Esophagus squamous epithelium (tissue), 4 donors: ENCODE results near the gene JARID2.

Source experiments
- CTCF ChIP-seq, 6 experiments: fragments of 450-650 bp in 4 of 6; fragments of 200-600 bp in 2 of 6; sonication (generic) in 2 of 6; IDR thresholded peaks; one replicate each; pipeline ENCODE4 v1.5.1; 2016 to 2019; ENCODE audit warnings: antibody characterized with exemption in 6 of 6, mild to moderate bottlenecking in 4 of 6, moderate library complexity in 4 of 6
- POLR2A ChIP-seq, 4 donors: fragments of 450-650 bp; IDR thresholded peaks; one replicate each; pipeline ENCODE4 v1.6.1; 2017; ENCODE audit warnings: antibody characterized with exemption in 4 of 4, mild to moderate bottlenecking in 4 of 4, moderate library complexity in 3 of 4

DNA sequence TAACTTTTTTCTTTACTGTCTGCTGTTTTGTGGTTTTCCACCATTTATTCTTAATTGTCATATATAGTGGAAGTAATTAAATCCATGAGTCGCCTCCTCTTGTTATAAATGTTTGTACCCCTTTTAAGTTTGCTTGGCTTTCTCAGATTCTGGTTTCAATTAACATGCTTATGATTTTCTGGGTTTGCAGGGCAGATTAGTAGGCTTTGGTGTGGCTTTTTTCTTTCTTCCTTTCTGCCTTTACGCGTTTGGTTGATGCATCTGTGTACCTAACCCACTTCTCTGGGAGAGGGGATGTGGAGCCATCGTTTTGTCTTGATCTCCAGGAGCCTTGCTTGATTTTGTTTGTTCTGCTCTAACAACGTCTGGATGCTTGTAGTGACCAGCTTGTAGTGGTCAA, 100.4 kb downstream of the JARID2 start:
- TF ChIP-seq POLR2A (IDR thresholded peaks at IDR 0.05) (no peak), CTCF (IDR thresholded peaks at IDR 0.05) (no peak)
